Stimulated activated naive CD4-positive, alpha-beta T cell treated with Interleukin-2 at 50 U/mL for 16 hours (primary cell): ENCODE data around the gene MYCBP2.
A peak's percentile ranks its signal among the peaks of the same experiment; 100 is the strongest.
"Not testable (repeated sequence)": the region's sequence is repeated elsewhere in the genome, so short reads cannot be mapped to it uniquely, and the experiment has no call there.

Source experiments
- DNase-seq: peaks from one replicate; lab custom pipeline; 2025; lab: John Stamatoyannopoulos, UW

MYCBP2 gene

DNA sequence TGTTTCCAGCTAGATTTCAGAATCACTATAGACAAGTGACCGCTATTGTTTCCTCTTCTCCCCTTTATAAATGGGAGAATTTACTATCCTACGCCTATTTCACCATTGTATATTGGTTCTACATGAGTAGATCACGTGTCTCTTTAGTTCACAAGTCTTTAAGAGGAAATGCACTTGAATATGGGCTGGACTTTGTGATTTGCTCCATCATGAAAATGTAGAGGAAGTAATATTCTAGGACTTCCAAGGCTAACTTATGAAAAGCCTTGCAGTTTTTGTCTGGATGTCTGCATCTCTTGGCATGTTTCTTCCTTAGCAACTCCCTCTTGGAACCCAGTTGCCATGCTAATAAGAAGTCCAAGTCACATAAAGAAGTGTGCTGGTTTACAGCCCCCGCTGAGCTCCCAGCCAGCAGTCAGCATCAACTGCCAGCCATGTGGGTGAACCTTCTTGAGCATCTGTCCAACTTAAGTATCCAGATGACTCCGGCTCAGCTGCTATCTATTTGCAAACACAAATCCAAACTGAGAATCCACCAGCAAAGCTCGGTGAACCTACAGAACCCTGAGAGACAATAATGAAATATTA lies 295.1 kb downstream of the MYCBP2 start:
- no peak for DNase-seq

DNA sequence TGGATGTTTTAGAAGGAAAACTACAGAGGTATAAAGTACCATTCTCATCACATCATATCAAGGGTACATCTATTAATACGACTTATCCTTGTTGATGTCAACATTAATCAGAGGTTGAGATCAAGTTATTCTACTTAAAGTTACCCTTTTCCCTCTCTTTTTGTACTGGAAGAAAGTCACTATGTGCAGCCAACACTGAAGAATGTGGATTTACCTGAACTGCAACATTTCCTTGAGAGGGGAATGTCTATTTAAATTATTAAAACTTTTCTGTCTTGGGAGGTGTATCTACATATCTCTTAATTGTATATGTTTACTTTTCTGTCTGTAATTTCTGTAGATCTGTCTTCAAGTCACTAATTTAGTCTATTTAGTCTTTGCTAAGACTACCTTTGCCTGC lies 297.5 kb downstream of the MYCBP2 start:
- no peak for DNase-seq

DNA sequence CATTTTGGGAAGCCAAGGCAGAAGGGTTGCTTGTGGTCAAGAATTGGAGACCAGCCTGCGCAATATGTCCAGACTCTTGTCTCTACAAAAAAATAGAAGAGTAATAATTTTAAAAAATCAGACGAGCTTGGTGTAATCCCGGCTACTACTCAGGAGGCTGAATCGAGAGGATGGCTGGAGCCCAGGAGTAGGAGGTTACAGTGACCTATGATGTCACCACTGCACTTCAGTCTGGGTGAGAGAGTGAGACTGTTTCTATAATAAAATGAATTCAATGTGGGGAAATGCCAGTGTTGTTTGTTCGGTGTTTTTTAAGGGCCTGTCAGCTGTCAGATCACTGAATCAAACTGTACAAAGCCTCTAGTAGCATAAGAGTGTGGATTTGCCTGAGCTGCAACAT lies 298.7 kb downstream of the MYCBP2 start:
- no peak for DNase-seq

DNA sequence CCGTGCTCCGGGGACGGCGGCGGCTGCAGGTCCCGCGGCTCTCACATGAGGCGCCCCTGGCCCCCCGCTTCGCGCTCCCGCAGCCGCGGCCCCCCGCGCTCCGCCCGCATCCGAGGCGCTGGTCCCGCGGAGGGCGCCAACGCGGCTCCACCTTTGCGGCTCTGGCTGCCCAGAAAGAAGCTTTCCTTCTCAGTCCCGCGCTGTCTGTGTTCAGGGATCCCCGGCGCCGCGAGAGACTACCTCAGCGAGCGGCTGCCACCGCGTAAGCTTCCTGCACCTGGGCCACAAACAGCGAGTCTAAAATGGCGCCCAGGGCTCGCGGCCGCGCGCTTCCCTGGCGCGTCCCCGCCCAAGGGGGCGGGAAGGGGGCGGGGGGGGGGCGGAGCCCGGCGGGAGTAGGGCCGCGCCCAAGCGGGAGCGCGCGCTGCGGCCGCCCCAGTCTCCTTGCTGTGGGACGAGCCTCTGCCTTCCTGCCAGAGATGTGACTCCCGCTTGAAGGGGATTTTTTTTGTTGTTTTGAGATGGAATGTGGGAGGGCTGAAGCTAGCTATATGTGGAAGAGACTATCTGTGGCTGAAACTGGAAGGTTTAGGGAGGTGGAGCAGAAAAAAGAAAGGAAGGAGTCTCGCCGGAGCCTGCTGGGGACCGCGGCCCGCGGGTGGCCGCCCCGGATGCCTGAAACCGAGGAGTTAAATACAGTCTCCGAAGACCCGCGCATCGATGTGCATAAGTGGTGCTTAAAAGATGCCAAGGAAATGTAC lies 299.9 kb downstream of the MYCBP2 start, which contains the start of gene FBXL3:
FBXL3 (minus strand) TSS at position 299 of the 761 bp plus-strand sequence. CDS start 5,299 bp downstream, outside the sequence.
- peak; percentile 83 for DNase-seq

DNA sequence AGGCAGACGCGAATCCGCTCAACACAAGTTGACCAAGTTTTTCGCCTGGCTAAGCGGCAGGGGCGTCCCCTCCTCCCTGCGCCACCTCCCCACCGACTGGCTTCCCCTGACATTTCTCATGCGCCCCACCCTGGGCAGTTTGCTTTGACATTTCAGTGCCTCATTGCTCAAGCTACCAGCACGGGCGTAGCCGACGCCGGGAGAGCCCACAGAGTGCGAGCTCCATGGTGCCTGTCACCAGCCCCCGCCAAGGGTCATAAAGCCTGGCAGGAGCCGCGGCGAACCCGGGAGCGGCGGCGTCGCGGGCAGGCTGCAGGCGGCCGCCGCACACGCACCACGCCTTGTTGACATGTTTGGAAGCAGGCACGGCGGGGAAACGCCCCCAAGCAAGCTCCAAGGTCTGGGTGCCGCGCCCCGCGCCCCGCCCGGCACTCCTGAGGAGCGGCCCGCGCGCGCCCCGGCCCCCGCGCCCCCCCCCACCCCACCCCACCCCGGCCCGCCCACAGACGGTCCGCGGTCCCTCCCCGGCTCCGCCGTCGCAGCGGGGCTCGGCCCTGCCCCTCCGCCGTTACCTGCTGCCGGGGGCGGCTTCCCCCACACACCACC lies 300.5 kb downstream of the MYCBP2 start:
- DNase-seq: peak; percentile 74

DNA sequence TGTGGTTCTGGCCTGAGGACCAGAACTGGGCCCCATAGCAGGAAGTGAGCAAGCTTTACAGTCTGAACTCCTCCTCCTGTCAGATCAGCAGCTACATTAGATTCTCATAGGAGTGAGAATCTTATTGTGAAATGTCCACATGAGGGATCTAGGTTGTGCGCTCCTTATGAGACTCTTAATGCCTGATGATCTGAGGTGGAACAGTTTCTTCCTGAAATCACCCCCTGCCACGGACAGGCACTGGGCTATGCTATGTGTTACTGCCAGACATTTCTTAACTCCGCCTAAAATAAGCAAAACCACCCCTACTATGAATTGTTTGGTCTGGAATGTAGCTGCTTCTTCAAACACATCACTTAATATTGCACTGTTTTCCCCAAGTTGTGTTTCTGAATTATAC lies 304.6 kb downstream of the MYCBP2 start:
- DNase-seq: no peak

DNA sequence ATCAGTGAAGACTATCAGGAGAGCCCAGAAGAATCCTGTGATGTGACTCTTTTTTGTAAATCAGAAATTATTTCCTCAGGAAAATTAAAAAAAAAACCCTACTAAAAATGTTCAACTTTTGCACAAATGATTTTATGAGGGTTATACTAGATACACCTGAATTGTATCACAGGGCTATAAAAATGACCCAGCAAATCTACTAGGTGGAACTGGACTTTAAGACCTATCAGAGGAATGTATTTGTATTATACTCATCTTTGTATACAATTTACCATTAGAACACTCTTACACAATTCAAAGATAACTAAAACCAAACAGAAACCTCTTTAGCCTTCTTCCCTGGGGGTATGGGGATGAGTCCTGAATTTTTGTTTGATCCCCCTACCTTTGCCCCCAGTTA lies 307.1 kb downstream of the MYCBP2 start:
- DNase-seq: no peak

DNA sequence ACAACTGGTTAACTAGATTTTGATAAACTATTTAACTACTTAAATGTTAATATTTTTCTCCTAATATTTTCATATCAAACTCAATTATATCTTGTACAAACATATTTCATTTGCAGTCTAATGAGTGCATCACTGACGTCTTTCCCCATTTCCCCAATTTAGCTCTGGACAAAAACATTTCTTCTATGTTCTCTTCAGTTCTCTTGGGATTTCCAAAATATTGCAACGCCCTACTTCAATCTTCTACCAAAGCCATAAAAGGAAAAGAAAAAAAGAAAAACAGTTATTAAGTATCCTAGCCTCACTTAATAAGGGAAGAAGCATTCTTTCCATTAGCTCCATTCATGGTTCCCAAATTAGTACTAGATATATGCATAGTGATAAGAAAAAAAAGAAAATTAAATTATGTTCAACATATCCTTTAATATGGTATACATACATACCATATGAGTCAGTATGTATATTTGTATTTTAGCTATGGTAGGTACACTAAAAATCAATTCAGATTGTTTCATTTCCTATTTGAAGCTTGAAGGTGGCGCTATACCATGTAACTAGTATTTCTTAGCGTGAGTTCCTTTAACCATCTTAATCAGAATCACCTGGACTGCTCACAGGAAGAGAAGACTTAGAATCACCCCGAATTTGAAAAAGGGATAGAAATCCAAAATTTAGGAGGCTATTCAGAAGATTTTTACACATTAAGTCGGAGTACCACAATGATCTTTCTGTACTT lies 309.8 kb downstream of the MYCBP2 start:
- DNase-seq: no peak

DNA sequence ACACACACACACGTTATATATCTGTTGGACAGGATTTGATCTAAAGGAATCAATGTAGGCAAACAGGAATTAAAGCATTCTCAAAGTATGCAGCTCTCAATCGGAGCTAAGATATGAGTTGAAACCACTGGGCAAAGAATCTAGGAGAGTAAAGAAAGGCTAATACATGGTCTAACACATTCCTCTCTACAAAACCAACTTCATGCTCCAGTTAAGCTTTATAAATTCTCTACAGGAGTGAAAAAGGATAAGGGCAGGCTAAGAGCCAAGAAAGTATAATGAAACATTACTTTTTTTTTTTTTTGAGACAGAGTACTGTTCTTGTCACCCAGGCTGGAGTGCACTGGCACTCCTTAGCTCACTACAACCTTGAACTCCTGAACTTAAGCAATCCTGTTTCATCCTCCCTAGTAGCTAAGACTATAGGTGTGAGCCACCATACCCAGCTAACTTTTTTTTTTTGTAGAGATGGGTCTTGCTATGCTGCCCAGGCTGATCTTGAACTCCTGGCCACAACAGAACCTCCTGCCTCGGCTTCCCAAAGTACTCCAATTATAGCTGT lies 310.6 kb downstream of the MYCBP2 start:
- no peak for DNase-seq

DNA sequence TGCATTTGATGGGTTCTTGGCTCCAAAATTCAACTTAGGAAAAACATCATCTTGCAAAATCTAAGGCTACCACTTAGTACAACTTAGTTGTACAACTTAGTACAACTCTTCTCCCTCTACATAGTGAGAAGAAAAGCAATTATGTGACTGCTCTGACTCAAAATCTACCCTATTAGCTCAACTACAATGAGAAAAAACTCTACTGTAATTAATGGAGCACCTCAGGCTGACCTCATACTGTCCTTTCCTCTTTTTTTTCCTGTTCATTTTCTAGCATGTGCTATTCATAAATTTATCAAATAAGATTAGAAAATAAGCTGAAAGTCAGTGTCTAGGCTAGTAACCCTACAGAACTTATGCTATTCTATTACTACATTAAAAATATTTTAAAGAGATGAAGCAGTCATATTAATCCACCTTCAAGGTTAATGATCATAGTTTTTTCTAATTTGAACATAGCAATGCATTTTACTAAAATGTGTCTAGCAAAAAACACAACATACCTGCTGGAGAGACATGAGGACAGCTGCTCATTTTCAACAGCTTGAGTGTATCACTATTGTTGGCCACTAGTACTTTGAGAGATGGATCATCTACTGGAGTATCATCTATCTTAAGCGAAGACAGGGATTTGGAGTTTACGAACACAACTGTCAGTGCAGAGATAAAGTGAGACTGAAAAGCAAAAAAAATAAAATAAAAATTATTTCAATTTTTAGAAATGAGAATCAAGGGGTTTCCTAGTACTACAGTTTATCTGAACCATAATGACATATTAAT lies 311.8 kb downstream of the MYCBP2 start:
- no peak for DNase-seq

DNA sequence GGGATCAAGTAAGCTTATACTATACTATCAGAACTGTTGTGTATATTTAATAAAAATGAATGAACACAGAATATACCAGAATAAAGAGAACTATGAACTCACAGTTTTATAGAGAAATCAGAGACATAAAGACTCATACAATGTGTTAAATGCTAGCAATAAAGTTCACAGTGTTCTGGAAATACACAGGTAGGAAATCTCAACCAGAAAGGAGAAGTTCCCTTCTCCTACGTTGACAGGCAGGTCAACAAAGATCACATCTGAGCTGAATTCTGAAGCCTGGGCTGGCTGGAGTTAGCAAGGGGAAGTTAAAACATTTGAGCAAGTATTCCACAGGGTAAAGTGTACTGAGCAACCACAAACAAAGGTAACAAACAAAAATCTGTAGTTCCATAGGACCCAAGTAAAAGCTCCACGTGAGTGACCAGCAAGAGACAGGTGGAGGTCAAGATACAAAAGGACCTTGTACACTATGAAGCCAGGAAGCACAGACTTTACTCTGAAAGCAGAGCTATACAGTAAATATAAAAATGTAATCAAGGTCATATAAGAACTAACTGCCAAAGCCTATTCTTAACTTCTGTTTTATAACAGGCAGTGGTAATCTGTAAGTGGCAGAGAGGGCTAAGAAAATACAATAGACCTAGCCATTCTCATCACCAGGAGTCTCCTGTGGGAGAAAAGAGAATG lies 312.9 kb downstream of the MYCBP2 start:
- no peak for DNase-seq

DNA sequence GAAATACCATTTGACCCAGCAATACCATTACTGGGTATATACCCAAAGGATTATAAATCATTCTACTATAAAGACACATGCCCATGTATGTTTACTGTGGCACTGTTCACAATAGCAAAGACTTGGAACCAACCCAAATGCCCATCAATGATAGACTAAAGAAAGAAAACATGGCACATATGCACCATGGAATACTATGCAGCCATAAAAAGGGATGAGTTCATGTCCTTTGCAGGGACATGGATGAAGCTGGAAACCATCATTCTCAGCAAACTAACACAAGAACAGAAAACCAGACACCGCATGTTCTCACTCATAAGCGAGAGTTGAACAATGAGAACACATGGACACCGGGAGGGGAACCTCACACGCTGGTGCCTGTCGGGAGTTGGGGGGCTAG lies 317.2 kb downstream of the MYCBP2 start:
- not testable (repeated sequence) for DNase-seq

DNA sequence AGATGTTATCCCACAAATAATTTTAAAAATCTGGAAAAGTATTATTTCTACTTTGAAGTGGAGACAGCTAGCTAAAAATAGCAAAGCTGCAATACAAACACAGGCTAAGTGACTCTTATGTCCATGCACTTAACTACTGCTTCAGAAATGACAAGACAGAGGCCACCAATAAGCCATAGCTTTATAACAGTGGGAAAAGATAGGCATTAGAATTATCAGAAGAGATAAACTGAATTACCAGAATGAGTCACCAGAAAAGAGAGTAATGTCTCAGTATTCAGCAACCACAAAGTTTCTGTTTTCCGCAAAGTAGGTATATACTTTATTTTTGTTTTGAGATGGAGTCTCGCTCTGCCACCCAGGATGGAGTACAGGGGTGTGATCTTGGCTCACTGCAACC lies 317.9 kb downstream of the MYCBP2 start:
- DNase-seq: no peak

DNA sequence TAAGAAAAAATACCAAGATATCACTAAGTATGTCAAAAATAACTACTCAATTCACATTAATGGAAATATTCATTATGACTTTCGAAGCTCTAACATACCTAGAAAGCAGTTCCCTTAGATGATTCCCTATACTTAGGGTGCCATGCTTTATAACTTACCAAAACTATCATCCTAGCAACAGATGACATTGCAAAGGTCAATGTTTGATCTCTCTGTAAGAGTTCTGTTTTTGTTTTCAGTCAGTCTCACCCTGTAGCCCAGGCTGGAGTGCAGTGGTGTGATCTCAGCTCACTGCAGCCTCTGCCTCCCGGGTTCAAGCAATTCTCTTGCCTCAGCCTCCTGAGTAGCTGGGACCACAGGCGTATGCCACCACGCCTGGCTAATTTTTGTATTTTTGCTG lies 318.6 kb downstream of the MYCBP2 start:
- not testable (repeated sequence) for DNase-seq

DNA sequence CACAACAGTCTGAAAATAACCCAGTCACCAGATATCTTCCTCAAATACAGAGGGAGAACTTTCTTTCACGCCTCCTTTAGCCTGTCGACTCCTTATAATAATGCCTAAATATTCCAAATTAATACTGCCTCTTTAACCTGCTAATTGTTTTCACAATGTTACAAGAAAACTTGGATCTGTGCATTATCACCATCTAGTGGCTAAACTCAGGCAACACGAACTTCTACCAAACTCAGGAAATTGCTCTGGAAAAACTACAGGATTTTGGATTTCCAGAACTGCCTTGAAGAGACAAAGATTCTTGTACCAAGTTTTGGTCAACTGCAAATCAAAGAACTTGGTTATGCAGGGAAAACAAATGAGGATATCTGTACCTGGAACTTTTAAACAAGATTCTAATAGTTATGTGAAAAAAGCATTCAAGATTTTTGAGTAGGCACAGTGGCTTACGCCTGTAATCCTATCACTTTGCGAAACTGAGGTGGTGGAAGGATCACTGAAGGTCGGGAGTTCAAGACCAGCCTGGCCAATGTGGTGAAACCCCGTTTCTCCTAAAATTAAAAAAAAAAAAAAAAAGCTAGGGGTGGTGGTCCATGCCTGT lies 324.2 kb downstream of the MYCBP2 start:
- no peak for DNase-seq

DNA sequence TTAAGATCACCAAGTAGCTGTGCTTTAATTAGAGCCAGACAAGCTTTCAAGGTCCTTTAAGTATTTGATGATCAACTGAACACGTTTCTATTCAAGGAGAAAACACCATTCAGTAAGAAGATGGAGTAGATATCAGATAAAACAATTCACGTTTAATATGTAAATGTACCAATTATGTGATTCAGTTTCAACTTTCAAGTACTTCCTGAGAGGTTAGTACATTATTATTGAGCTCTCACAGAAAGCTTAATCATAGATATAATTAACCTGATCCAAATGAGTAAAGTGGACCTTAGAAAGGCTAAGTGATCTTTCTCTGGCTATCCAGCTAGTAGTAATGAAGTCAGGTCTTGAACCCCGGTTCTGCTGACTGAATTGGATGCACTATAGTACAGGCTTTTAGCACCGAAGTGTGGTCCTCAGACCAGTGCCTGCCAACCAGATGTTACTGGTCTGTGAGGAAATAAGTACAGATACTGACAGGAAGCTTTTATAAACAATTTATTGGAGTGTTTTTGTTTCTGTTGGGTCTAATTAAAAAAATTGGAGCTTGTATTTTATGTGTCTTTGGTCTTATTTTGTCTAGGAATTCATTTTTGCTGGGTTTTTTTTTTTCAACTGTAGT lies 324.8 kb downstream of the MYCBP2 start:
- no peak for DNase-seq

DNA sequence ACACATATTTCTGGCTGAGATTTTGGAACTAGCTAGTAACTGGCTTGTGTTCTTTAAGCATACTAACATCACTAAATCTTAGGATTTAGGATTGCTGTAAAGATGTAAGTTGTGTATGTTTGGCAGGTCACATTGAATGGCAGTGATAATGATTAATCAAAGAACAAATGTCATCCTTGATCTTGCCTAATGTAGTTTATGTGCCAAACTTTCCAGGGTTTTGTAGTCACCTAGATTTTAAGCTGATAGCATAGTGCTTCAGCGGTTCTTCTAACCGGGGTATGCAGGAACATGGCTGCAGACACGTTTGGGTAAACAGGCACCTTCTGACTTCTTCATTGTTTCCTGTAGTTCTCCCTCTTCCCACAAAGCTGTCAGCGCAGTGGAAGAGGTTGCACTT lies 325.4 kb downstream of the MYCBP2 start:
- no peak for DNase-seq

DNA sequence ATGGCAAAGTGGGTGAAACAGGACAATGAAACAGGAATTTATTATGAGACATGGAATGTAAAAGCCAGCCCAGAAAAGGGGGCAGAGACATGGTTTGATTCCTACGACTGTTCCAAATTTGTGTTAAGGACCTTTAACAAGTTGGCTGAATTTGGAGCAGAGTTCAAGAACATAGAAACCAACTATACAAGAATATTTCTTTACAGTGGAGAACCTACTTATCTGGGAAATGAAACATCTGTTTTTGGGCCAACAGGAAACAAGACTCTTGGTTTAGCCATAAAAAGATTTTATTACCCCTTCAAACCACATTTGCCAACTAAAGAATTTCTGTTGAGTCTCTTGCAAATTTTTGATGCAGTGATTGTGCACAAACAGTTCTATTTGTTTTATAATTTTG lies 326.4 kb downstream of the MYCBP2 start:
- DNase-seq: no peak
